Liver (tissue), 9 donors: Measurements from ENCODE around the gene FRRS1. TPM values are rescaled to one million over a fixed set of nuclear protein-coding genes. Genes with fewer than 3 reads are reported as not detected.

Experiments
- DNase-seq: peaks from one replicate; pipeline ENCODE4 v3.0.0-alpha.2; 2017; ENCODE audit warnings: low spot score
- H3K27ac ChIP-seq, 2 donors: one replicate each; pipeline ENCODE4 v1.7.0; 2013; ENCODE audit warnings: inconsistent platforms in 2 of 2, low read length in 2 of 2, control low read depth in 1 of 2, low read depth in 1 of 2, mild to moderate bottlenecking in 1 of 2
- H3K27me3 ChIP-seq, 4 donors: one replicate each; pipeline versions ENCODE4 v1.6.1 to v1.7.0; 2013; ENCODE audit warnings: low read length in 3 of 4, inconsistent platforms in 1 of 4, mild to moderate bottlenecking in 1 of 4, moderate library complexity in 1 of 4; ENCODE audit not compliant: control insufficient read depth in 4 of 4, insufficient read depth in 4 of 4
- H3K36me3 ChIP-seq, 4 donors: one replicate each; pipeline versions ENCODE4 v1.6.1 to v1.7.0; 2013; ENCODE audit warnings: low read length in 3 of 4, mild to moderate bottlenecking in 3 of 4, low read depth in 1 of 4, moderate library complexity in 1 of 4; ENCODE audit not compliant: control insufficient read depth in 4 of 4, insufficient read depth in 3 of 4
- H3K4me1 ChIP-seq, 4 donors: one replicate each; pipeline versions ENCODE4 v1.6.1 to v1.7.0; 2013; ENCODE audit warnings: low read length in 3 of 4, mild to moderate bottlenecking in 3 of 4, moderate library complexity in 1 of 4; ENCODE audit not compliant: control insufficient read depth in 4 of 4, insufficient read depth in 4 of 4
- H3K4me3 ChIP-seq, 3 donors: one replicate each; pipeline versions ENCODE4 v1.6.1 to v1.7.0; 2013; ENCODE audit warnings: low read length in 3 of 3, control low read depth in 1 of 3, low read depth in 1 of 3, mild to moderate bottlenecking in 1 of 3
- H3K9ac ChIP-seq, 2 donors: one replicate each; pipeline ENCODE4 v1.7.0; 2013; ENCODE audit warnings: low read length in 2 of 2, mild to moderate bottlenecking in 2 of 2, moderate library complexity in 2 of 2, control low read depth in 1 of 2, low read depth in 1 of 2
- H3K9me3 ChIP-seq, 4 donors: one replicate each; pipeline versions ENCODE4 v1.6.1 to v1.7.0; 2013; ENCODE audit warnings: low read length in 3 of 4; ENCODE audit not compliant: control insufficient read depth in 4 of 4
- EGR1 ChIP-seq, 2 donors: IDR thresholded peaks; 2 replicates each; pipeline ENCODE4 v1.6.1; 2016 to 2018; ENCODE audit warnings: antibody characterized with exemption in 2 of 2, low read depth in 2 of 2
- FOXA1 ChIP-seq: IDR thresholded peaks from 2 replicates; pipeline ENCODE4 v1.6.1; 2016; ENCODE audit warnings: antibody characterized with exemption
- FOXA2 ChIP-seq: IDR thresholded peaks from 2 replicates; pipeline ENCODE4 v1.6.1; 2016; ENCODE audit warnings: antibody characterized with exemption
- GABPA ChIP-seq, 2 donors: IDR thresholded peaks in 1 of 2; conservative IDR thresholded peaks in 1 of 2; 2 replicates each; pipeline ENCODE4 v1.6.1; 2016; ENCODE audit warnings: antibody characterized with exemption in 2 of 2, mild to moderate bottlenecking in 1 of 2, moderate library complexity in 1 of 2
- HNF4A ChIP-seq, 2 donors: conservative IDR thresholded peaks; 2 replicates each; pipeline ENCODE4 v1.6.1; 2016; ENCODE audit warnings: antibody characterized with exemption in 2 of 2, mild to moderate bottlenecking in 2 of 2
- HNF4G ChIP-seq: IDR thresholded peaks from 2 replicates; pipeline ENCODE4 v1.6.1; 2016; ENCODE audit warnings: antibody characterized with exemption
- JUND ChIP-seq, 2 donors: IDR thresholded peaks; 2 replicates each; pipeline ENCODE4 v1.6.1; 2016; ENCODE audit warnings: antibody characterized with exemption in 2 of 2
- NR2F2 ChIP-seq: IDR thresholded peaks from 2 replicates; pipeline ENCODE4 v1.6.1; 2016; ENCODE audit warnings: antibody characterized with exemption
- RAD21 ChIP-seq, 2 donors: IDR thresholded peaks; 2 replicates each; pipeline ENCODE4 v1.6.1; 2016; ENCODE audit warnings: antibody characterized with exemption in 2 of 2, mild to moderate bottlenecking in 2 of 2
- RXRA ChIP-seq, 2 donors: IDR thresholded peaks; 2 replicates each; pipeline ENCODE4 v1.6.1; 2017 to 2018; ENCODE audit warnings: antibody characterized with exemption in 2 of 2, mild to moderate bottlenecking in 1 of 2
- SP1 ChIP-seq: IDR thresholded peaks from 2 replicates; pipeline ENCODE4 v1.6.1; 2018; ENCODE audit warnings: antibody characterized with exemption, mild to moderate bottlenecking
- TAF1 ChIP-seq: conservative IDR thresholded peaks from 2 replicates; pipeline ENCODE4 v1.6.1; 2016; ENCODE audit warnings: antibody characterized with exemption, mild to moderate bottlenecking
- YY1 ChIP-seq: IDR thresholded peaks from 2 replicates; pipeline ENCODE4 v1.6.1; 2016; ENCODE audit warnings: antibody characterized with exemption, mild to moderate bottlenecking
- WGBS: extraction: QIAGEN DNeasy Blood & Tissue Kit; methylation state at CpG from one replicate; pipeline ENCODE4 v1.1.7; 2013; 5-methylcytosine and 5-hydroxymethylcytosine counted together
- polyA plus RNA-seq, 2 donors: library from polyadenylated mRNA; stranded (reverse) in 1 of 2; unstranded in 1 of 2; fragments of 200-250 nt in 1 of 2; fragments of >200 nt in 1 of 2; fragmentation: Nextera tagmentation in 1 of 2; extraction: Ambion mirVana in 1 of 2; gene quantifications; one replicate each; pipeline versions ENCODE4 v1.2.1 to v1.2.3, GENCODE V29; 2013 to 2015
- total RNA-seq, 2 donors: library from RNA; depleted of rRNA; stranded (reverse); fragments of >200 nt; gene quantifications; one replicate each; pipeline ENCODE4 v1.2.3, GENCODE V29; 2014
- TF ChIP-seq, protein P1 (sequence below): fragments of 150-350 bp; IDR thresholded peaks from 2 replicates; pipeline ENCODE4 v1.5.1; 2017; ENCODE audit warnings: improper control_type of control experiment, low read depth, low read length; ENCODE audit not compliant: missing input control
- TF ChIP-seq, protein P2 (sequence below): IDR thresholded peaks from 2 replicates; pipeline ENCODE4 v1.6.1; 2016; ENCODE audit warnings: antibody characterized with exemption, mild to moderate bottlenecking
- TF ChIP-seq, protein P3 (sequence below): IDR thresholded peaks from 2 replicates; pipeline ENCODE4 v1.6.1; 2016; ENCODE audit warnings: antibody characterized with exemption
- TF ChIP-seq, protein P4 (sequence below): IDR thresholded peaks from 2 replicates; pipeline ENCODE4 v1.6.1; 2016; ENCODE audit warnings: antibody characterized with exemption
- TF ChIP-seq, protein P5 (sequence below): IDR thresholded peaks from 2 replicates; pipeline ENCODE4 v1.6.1; 2016; ENCODE audit warnings: antibody characterized with exemption
- donor health status: healthy.
- donor health status: healthy.
- donor health status: healthy.
- donor health status: healthy.
- donor health status: healthy.

FRRS1 gene
- total and polyA plus RNA-seq, 4 donors = 2.7 to 87.4 (median 30.4) TPM

DNA sequence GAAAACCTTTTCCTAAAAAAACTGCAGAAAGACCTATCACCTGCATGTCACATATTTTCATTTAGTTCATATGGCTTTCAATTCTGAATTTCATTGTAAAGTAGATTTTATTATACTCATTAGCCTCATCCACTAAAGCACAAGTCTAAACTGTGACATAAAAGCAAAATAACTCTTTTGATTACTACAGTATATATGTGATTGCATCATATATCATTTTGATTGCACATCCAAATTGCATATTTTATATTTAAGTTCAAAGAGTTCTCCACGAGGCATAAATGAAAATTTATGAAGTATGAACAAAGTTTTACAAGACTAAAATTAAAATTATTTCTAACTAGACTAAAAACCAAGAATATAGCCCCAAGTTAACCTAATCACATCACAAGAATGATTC, 101.2 kb downstream of the FRRS1 start:
- 83% methylated on average over 1 of the region's 1 CpG for WGBS
- TF ChIP-seq TAF1 = no peak
- TF ChIP-seq EGR1 (IDR thresholded peaks at IDR 0.05; ENCODE audit: low read depth in 2 of 2) = no peak
- TF ChIP-seq HNF4G = no peak
- no peak for TF ChIP-seq RXRA (IDR thresholded peaks at IDR 0.05)
- TF ChIP-seq FOXA1 = no peak
- no peak for TF ChIP-seq JUND (IDR thresholded peaks at IDR 0.05)
- TF ChIP-seq, protein P1, sequence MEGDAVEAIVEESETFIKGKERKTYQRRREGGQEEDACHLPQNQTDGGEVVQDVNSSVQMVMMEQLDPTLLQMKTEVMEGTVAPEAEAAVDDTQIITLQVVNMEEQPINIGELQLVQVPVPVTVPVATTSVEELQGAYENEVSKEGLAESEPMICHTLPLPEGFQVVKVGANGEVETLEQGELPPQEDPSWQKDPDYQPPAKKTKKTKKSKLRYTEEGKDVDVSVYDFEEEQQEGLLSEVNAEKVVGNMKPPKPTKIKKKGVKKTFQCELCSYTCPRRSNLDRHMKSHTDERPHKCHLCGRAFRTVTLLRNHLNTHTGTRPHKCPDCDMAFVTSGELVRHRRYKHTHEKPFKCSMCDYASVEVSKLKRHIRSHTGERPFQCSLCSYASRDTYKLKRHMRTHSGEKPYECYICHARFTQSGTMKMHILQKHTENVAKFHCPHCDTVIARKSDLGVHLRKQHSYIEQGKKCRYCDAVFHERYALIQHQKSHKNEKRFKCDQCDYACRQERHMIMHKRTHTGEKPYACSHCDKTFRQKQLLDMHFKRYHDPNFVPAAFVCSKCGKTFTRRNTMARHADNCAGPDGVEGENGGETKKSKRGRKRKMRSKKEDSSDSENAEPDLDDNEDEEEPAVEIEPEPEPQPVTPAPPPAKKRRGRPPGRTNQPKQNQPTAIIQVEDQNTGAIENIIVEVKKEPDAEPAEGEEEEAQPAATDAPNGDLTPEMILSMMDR = no peak
- TF ChIP-seq NR2F2 = no peak
- TF ChIP-seq, protein P2, sequence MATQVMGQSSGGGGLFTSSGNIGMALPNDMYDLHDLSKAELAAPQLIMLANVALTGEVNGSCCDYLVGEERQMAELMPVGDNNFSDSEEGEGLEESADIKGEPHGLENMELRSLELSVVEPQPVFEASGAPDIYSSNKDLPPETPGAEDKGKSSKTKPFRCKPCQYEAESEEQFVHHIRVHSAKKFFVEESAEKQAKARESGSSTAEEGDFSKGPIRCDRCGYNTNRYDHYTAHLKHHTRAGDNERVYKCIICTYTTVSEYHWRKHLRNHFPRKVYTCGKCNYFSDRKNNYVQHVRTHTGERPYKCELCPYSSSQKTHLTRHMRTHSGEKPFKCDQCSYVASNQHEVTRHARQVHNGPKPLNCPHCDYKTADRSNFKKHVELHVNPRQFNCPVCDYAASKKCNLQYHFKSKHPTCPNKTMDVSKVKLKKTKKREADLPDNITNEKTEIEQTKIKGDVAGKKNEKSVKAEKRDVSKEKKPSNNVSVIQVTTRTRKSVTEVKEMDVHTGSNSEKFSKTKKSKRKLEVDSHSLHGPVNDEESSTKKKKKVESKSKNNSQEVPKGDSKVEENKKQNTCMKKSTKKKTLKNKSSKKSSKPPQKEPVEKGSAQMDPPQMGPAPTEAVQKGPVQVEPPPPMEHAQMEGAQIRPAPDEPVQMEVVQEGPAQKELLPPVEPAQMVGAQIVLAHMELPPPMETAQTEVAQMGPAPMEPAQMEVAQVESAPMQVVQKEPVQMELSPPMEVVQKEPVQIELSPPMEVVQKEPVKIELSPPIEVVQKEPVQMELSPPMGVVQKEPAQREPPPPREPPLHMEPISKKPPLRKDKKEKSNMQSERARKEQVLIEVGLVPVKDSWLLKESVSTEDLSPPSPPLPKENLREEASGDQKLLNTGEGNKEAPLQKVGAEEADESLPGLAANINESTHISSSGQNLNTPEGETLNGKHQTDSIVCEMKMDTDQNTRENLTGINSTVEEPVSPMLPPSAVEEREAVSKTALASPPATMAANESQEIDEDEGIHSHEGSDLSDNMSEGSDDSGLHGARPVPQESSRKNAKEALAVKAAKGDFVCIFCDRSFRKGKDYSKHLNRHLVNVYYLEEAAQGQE = no peak
- TF ChIP-seq HNF4A (conservative IDR thresholded peaks at IDR 0.05) = no peak
- TF ChIP-seq, protein P3, sequence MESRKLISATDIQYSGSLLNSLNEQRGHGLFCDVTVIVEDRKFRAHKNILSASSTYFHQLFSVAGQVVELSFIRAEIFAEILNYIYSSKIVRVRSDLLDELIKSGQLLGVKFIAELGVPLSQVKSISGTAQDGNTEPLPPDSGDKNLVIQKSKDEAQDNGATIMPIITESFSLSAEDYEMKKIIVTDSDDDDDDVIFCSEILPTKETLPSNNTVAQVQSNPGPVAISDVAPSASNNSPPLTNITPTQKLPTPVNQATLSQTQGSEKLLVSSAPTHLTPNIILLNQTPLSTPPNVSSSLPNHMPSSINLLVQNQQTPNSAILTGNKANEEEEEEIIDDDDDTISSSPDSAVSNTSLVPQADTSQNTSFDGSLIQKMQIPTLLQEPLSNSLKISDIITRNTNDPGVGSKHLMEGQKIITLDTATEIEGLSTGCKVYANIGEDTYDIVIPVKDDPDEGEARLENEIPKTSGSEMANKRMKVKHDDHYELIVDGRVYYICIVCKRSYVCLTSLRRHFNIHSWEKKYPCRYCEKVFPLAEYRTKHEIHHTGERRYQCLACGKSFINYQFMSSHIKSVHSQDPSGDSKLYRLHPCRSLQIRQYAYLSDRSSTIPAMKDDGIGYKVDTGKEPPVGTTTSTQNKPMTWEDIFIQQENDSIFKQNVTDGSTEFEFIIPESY = no peak
- no peak for TF ChIP-seq RAD21 (IDR thresholded peaks at IDR 0.05)
- TF ChIP-seq YY1 = no peak
- TF ChIP-seq GABPA (IDR thresholded peaks at IDR 0.05 in 1 of 2, conservative IDR thresholded peaks at IDR 0.05 in 1 of 2) = no peak
- TF ChIP-seq, protein P4, sequence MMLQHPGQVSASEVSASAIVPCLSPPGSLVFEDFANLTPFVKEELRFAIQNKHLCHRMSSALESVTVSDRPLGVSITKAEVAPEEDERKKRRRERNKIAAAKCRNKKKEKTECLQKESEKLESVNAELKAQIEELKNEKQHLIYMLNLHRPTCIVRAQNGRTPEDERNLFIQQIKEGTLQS = no peak
- TF ChIP-seq, protein P5, sequence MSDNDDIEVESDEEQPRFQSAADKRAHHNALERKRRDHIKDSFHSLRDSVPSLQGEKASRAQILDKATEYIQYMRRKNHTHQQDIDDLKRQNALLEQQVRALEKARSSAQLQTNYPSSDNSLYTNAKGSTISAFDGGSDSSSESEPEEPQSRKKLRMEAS = no peak

DNA sequence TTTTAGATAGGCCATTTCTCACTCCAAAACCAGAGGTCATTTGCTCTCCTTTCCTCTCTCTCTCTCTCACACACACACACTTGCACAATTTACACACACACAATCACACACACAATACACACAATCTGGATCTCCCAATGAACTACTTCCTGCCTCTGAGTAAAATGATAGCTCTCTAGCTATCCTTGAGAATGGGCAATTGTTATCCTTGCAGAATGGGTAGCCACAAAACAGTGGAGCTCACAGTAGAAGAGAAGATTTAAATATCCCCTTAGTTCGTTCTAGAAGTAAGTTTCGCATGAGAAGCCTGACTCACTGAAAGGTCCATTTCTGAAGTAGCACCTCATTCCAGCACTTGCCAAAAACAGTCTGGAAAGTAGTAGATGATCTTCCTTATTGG, 102.9 kb downstream of the FRRS1 start:
- Histone ChIP-seq H3K4me1 (peaks cover 4 to 28% (median 6%) of the 10 kb centered on the region in 4 donors), H3K36me3 (peaks cover 0 to 23% (median 7%) of the 10 kb centered on the region in 4 donors), H3K9me3 (no peaks in the 10 kb centered on the region), H3K27me3 (no peaks in the 10 kb centered on the region), H3K9ac (no peak overlapping the region), H3K27ac (no peak overlapping the region), H3K4me3 (no peak overlapping the region)
- WGBS = 97% methylated on average over 2 of the region's 2 CpGs
- no peak for DNase-seq
- no peak for TF ChIP-seq NR2F2
- no peak for TF ChIP-seq YY1
- TF ChIP-seq FOXA2 = no peak
- TF ChIP-seq, protein P3 = no peak
- TF ChIP-seq SP1 = no peak
- TF ChIP-seq, protein P5 = no peak
- TF ChIP-seq, protein P1 = no peak
- no peak for TF ChIP-seq FOXA1
- TF ChIP-seq HNF4A (conservative IDR thresholded peaks at IDR 0.05) = no peak
- TF ChIP-seq TAF1 = no peak
- no peak for TF ChIP-seq EGR1 (IDR thresholded peaks at IDR 0.05; ENCODE audit: low read depth in 2 of 2)
- TF ChIP-seq RAD21 (IDR thresholded peaks at IDR 0.05) = no peak
- TF ChIP-seq HNF4G = no peak
- no peak for TF ChIP-seq JUND (IDR thresholded peaks at IDR 0.05)

More for the DNA sequence above, 101.2 kb downstream of the FRRS1 start:
- H3K9ac ChIP-seq = no peak overlapping the region
- DNase-seq = no peak
- peaks cover 0 to 30% (median 13%) of the 10 kb centered on the region in 4 donors for H3K36me3 ChIP-seq
- no peaks in the 10 kb centered on the region for H3K9me3 ChIP-seq
- H3K4me1 ChIP-seq = peaks cover 4 to 24% (median 6%) of the 10 kb centered on the region in 4 donors
- H3K27ac ChIP-seq = no peak overlapping the region
- no peak overlapping the region for H3K4me3 ChIP-seq
- H3K27me3 ChIP-seq = no peaks in the 10 kb centered on the region
